HG03521 (cell line): ENCODE data around the gene FBXO8.

Experiments used
- ATAC-seq: cut with Tn5 transposase; IDR thresholded peaks from one replicate; pipeline ENCODE4 v1.9.1; 2021; ENCODE audit warnings: mild to moderate bottlenecking, moderate library complexity; ENCODE audit not compliant: unreplicated experiment

Gene FBXO8

GRCh38 chr4:174211622-174212044 lies 71.8 kb downstream of the FBXO8 start:
- no peak for ATAC-seq

GRCh38 chr4:174210952-174211490 lies 72.4 kb downstream of the FBXO8 start:
- ATAC-seq, result no peak

- ATAC-seq, result no peak
Observed at GRCh38 chr4:174210354-174210753, 73.1 kb downstream of the FBXO8 start.

GRCh38 chr4:174209341-174209740 lies 74.1 kb downstream of the FBXO8 start:
- no peak for ATAC-seq

GRCh38 chr4:174207367-174207766 lies 76.1 kb downstream of the FBXO8 start:
- no peak for ATAC-seq

GRCh38 chr4:174204164-174204831 lies 79.2 kb downstream of the FBXO8 start:
- no peak for ATAC-seq

- ATAC-seq, result no peak
Observed at GRCh38 chr4:174201871-174202270, 81.6 kb downstream of the FBXO8 start.

- no peak for ATAC-seq
Observed at GRCh38 chr4:174199735-174200134, 83.7 kb downstream of the FBXO8 start.

GRCh38 chr4:174198828-174199227 lies 84.6 kb downstream of the FBXO8 start:
- no peak for ATAC-seq

- no peak for ATAC-seq
Observed at GRCh38 chr4:174198396-174198795, 85.1 kb downstream of the FBXO8 start.

GRCh38 chr4:174193438-174194374 lies 89.8 kb downstream of the FBXO8 start:
- ATAC-seq, result no peak

GRCh38 chr4:174192943-174193342 lies 90.5 kb downstream of the FBXO8 start:
- no peak for ATAC-seq

GRCh38 chr4:174190832-174191500 lies 92.5 kb downstream of the FBXO8 start:
- no peak for ATAC-seq

- no peak for ATAC-seq
Observed at GRCh38 chr4:174189392-174190015, 94.0 kb downstream of the FBXO8 start.
